BE2C (cell line): ENCODE measurements around the gene ISM2.
A peak's percentile ranks its signal among the peaks of the same experiment; 100 is the strongest.

Source experiments
- DNase-seq: peaks from one replicate; pipeline ENCODE4 v3.0.0-alpha.2; 2020
- H3K27me3 ChIP-seq: fragments of 250-450 bp; sonication (Bioruptor Pico); 2 replicates; pipeline ENCODE4 v1.5.1; 2020; ENCODE audit warnings: mild to moderate bottlenecking
- H3K36me3 ChIP-seq: fragments of 250-450 bp; sonication (Bioruptor Pico); 2 replicates; pipeline ENCODE4 v1.5.1; 2020; ENCODE audit warnings: mild to moderate bottlenecking
- H3K4me1 ChIP-seq: fragments of 250-450 bp; sonication (Bioruptor Pico); 2 replicates; pipeline ENCODE4 v1.5.1; 2020
- H3K4me3 ChIP-seq: 2 replicates; pipeline ENCODE4 v1.5.1; 2011; ENCODE audit warnings: low read depth, low read length
- H3K9me3 ChIP-seq: fragments of 250-450 bp; sonication (Bioruptor Pico); 2 replicates; pipeline ENCODE4 v1.5.1; 2020
- TF ChIP-seq, protein P1 (sequence below): IDR thresholded peaks from 2 replicates; pipeline ENCODE4 v1.5.1; 2012; ENCODE audit warnings: mild to moderate bottlenecking, low read depth, low read length

The ISM2 gene

DNA sequence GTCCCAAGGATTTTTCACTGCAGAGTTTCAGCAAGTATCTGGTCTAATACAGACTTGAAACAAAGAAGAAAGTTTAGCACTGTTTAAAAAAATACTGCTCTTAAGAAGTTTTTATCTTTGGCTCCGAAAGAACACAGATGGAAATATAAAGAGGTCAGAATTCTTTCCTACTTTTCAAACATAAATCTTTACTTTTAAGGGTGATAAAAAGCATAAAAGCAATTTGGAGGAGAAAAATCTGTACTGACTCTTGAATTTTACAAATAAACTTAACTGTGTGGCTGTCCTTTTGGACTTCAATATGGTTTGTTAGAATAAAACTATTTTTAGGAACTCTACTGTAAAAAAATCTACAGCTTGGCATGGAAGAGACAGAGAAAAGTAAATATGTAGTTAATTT is 27.6 kb upstream of the ISM2 start:
- TF ChIP-seq, protein P1, sequence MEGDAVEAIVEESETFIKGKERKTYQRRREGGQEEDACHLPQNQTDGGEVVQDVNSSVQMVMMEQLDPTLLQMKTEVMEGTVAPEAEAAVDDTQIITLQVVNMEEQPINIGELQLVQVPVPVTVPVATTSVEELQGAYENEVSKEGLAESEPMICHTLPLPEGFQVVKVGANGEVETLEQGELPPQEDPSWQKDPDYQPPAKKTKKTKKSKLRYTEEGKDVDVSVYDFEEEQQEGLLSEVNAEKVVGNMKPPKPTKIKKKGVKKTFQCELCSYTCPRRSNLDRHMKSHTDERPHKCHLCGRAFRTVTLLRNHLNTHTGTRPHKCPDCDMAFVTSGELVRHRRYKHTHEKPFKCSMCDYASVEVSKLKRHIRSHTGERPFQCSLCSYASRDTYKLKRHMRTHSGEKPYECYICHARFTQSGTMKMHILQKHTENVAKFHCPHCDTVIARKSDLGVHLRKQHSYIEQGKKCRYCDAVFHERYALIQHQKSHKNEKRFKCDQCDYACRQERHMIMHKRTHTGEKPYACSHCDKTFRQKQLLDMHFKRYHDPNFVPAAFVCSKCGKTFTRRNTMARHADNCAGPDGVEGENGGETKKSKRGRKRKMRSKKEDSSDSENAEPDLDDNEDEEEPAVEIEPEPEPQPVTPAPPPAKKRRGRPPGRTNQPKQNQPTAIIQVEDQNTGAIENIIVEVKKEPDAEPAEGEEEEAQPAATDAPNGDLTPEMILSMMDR: no peak
- Histone ChIP-seq H3K27me3 (no peaks in the 10 kb centered on the region), H3K4me3 (no peak overlapping the region), H3K9me3 (no peaks in the 10 kb centered on the region), H3K36me3 (no peaks in the 10 kb centered on the region), H3K4me1 (no peaks in the 10 kb centered on the region)
- DNase-seq: no peak

DNA sequence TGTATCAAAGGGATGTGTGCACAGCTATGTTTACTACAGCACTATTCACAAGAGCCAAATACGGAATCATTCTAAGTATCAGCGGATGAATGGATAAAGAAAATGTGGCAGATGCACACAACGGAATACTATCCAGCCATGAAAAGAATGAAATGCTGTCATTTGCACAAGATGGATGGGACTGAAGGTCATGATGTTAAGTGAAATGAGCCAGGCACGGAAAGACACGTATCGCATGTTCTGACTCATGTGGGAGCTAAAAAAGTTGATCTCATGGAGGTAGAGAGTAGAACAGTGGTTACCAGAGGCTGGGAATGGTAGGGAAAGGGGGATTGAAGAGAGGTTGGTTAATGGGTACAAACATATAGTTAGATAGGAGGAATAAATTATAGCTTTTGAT is 25.9 kb upstream of the ISM2 start:
- H3K36me3 ChIP-seq: peaks cover 4% of the 10 kb centered on the region; the same call in 1 of the 2 replicates
- TF ChIP-seq, protein P1: no peak
- H3K27me3 ChIP-seq: no peaks in the 10 kb centered on the region
- no peak for DNase-seq
- no peak overlapping the region for H3K4me3 ChIP-seq
- H3K9me3 ChIP-seq: no peaks in the 10 kb centered on the region
- H3K4me1 ChIP-seq: no peaks in the 10 kb centered on the region

- no peaks in the 10 kb centered on the region for H3K4me1 ChIP-seq
- H3K36me3 ChIP-seq: peaks cover 4% of the 10 kb centered on the region; the same call in 1 of the 2 replicates
- no peaks in the 10 kb centered on the region for H3K27me3 ChIP-seq
- TF ChIP-seq, protein P1: no peak
- H3K9me3 ChIP-seq: no peaks in the 10 kb centered on the region
- no peak for DNase-seq
- no peak overlapping the region for H3K4me3 ChIP-seq
Observed at GRCh38 chr14:77523109-77523508, 24.5 kb upstream of the ISM2 start.

DNA sequence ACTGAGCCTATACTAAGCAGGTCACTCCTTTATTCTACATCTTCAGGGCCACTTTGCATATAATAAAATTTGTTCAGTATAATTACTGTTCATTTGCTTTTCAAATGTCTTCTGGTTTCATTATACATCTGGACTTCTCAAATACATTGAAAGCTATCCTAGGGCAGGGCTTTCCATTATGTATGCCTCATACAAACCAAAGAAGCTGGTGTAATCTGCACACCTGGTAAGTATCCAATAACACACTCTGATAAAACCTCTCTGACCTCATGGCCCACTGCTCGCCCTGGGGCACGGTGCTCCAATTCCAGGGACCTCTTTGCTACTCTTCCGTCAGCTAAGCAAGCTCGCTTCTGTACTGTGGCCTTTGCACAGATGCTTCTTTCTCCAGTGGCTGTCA is 21.9 kb upstream of the ISM2 start:
- Histone ChIP-seq H3K36me3 (peaks cover 11% of the 10 kb centered on the region; the same call in 1 of the 2 replicates), H3K4me1 (no peaks in the 10 kb centered on the region), H3K27me3 (no peaks in the 10 kb centered on the region), H3K9me3 (no peaks in the 10 kb centered on the region), H3K4me3 (no peak overlapping the region)
- peak; percentile 35 for DNase-seq
- TF ChIP-seq, protein P1: no peak

GRCh38 chr14:77516126-77516525 is 17.5 kb upstream of the ISM2 start:
- H3K9me3 ChIP-seq: no peaks in the 10 kb centered on the region
- DNase-seq: no peak
- TF ChIP-seq, protein P1: no peak
- H3K36me3 ChIP-seq: peaks cover 20% of the 10 kb centered on the region; the same call in 1 of the 2 replicates
- H3K4me3 ChIP-seq: no peak overlapping the region
- H3K27me3 ChIP-seq: no peaks in the 10 kb centered on the region
- H3K4me1 ChIP-seq: no peaks in the 10 kb centered on the region

DNA sequence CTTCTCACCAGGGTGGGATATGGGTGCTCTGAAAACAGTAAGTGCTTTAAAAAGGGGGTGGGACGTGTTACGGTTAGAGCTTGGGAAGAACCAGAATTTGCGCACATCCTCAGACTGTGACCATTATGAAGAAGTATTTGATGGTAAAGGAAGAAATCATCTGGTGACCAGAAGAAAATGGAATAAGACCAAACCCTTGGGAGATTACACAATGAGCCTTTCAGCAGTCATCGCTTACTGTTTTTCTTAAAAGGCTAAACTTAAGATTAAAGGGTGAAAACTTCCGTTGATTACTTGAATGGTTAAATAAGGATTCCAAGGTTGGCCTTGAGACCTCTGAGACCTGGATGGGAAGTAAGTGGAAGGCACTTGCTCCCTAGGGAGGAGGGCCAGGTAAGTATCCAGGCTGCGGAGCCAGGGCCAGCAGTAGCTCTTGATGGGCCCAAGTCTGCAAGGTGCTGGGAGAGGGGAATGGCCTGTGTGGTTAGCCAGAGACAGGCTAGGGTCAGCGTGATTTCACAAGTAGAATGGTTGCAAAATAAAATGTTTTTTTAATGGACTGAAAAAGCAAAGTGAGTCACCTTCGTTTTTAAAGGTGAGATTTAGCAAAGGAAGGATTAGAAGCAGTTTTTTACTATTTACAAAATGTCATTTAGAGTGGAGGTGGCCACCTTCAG is 13.0 kb upstream of the ISM2 start:
- Histone ChIP-seq H3K4me1 (no peaks in the 10 kb centered on the region), H3K9me3 (no peaks in the 10 kb centered on the region), H3K36me3 (peaks cover 11% of the 10 kb centered on the region; the same call in 1 of the 2 replicates), H3K27me3 (no peaks in the 10 kb centered on the region), H3K4me3 (no peak overlapping the region)
- DNase-seq: no peak
- TF ChIP-seq, protein P1: no peak
